ENCODE data around the gene SRRD. TPM values are rescaled to one million over a fixed set of nuclear protein-coding genes. Genes with fewer than 3 reads are reported as not detected.

SRRD gene
- total RNA-seq, 2 experiments from 2014 or later, result 17.9 to 19.1 TPM

GRCh38 chr22:26446808-26447515 is 36.7 kb upstream of the SRRD start:
- Mint-ChIP-seq H3K4me1 (no peaks in the 10 kb centered on the region), H3K27ac (no peak overlapping the region), H3K4me3 (no peak overlapping the region), H3K27me3 (no peaks in the 10 kb centered on the region), H3K36me3 (ENCODE audit: low read depth) (peaks cover 17% of the 10 kb centered on the region), H3K9me3 (no peaks in the 10 kb centered on the region)
- no peak for DNase-seq
- ChIA-PET POLR2A (no interaction called here), CTCF (interaction anchor here (0.8 kb wide), 1 partner anchor 37 kb away, joined by 3 read pairs; the partner anchor contains the start of gene SRRD)

DNA sequence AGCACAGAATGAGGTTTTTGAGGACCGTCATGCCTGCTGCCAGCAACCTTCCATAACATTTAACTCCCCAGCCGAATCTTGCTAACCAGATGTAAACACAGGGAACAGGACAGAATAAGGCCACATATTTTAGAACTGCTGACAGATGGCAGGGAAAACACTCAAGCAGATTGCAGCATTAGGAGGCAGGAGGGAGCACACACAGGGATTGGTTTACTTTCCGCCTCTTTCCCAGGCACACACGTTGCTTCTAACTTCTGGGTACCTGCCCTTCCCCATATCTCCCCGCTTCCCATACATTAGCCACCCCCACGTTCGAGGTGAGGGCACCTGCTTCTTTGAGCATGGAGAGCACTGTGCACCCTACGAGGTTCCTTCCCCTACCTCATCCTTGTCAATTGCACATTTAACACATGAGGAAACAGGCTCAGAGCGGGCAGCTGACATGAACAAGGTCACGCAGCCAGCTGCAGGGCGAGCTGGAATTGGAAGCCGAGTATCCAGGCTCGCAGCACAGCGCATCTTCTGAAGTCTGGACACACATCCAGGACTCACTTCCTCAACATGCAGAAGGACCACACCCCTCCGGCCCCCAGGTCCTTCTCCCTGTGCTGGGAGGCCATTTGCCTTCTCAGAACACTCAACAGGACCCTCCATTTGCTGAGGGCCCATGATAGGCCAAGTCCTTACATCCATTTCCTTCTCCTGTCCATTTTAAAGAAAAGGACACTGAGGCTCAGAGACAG is 35.9 kb upstream of the SRRD start:
- POLR2A ChIA-PET, result no interaction called here
- Mint-ChIP-seq H3K4me3 (no peak overlapping the region), H3K9me3 (no peaks in the 10 kb centered on the region), H3K4me1 (no peaks in the 10 kb centered on the region), H3K36me3 (ENCODE audit: low read depth) (peaks cover 17% of the 10 kb centered on the region), H3K27me3 (no peaks in the 10 kb centered on the region), H3K27ac (no peak overlapping the region)
- DNase-seq, result no peak
- CTCF ChIA-PET, result interaction anchor here (1.2 kb wide), 1 partner anchor 18 kb away, joined by 4 read pairs; the partner anchor contains the start of gene ASPHD2

- no peaks in the 10 kb centered on the region for H3K27me3 Mint-ChIP-seq
- no peaks in the 10 kb centered on the region for H3K9me3 Mint-ChIP-seq
- H3K36me3 Mint-ChIP-seq (ENCODE audit: low read depth), result peaks cover 16% of the 10 kb centered on the region
- H3K4me3 Mint-ChIP-seq, result no peak overlapping the region
- DNase-seq, result no peak
- no peaks in the 10 kb centered on the region for H3K4me1 Mint-ChIP-seq
- ChIA-PET CTCF (interaction anchor here (1.0 to 1.2 kb wide), 2 partner anchors 19 to 90 kb away, joined by 3 to 4 read pairs; partner anchors contain the start of gene ASPHD2), POLR2A (no interaction called here)
- no peak overlapping the region for H3K27ac Mint-ChIP-seq
Measured at GRCh38 chr22:26448334-26448733, 35.3 kb upstream of the SRRD start.

- no peak overlapping the region for H3K4me3 Mint-ChIP-seq
- H3K27me3 Mint-ChIP-seq, result no peaks in the 10 kb centered on the region
- no peak for DNase-seq
- H3K9me3 Mint-ChIP-seq, result no peaks in the 10 kb centered on the region
- H3K36me3 Mint-ChIP-seq (ENCODE audit: low read depth), result peaks cover 16% of the 10 kb centered on the region
- H3K27ac Mint-ChIP-seq, result no peak overlapping the region
- CTCF ChIA-PET, result interaction anchor here (0.6 to 1.2 kb wide), 4 partner anchors 19 to 89 kb away, joined by 3 to 5 read pairs (median 4); partner anchors contain the start of gene ASPHD2
- POLR2A ChIA-PET, result interaction anchor here (1.3 kb wide), 1 partner anchor 18 kb away, joined by 6 read pairs; no protein-coding TSS in a partner anchor
- H3K4me1 Mint-ChIP-seq, result no peaks in the 10 kb centered on the region
Measured at GRCh38 chr22:26448941-26449340, 34.7 kb upstream of the SRRD start.

DNA sequence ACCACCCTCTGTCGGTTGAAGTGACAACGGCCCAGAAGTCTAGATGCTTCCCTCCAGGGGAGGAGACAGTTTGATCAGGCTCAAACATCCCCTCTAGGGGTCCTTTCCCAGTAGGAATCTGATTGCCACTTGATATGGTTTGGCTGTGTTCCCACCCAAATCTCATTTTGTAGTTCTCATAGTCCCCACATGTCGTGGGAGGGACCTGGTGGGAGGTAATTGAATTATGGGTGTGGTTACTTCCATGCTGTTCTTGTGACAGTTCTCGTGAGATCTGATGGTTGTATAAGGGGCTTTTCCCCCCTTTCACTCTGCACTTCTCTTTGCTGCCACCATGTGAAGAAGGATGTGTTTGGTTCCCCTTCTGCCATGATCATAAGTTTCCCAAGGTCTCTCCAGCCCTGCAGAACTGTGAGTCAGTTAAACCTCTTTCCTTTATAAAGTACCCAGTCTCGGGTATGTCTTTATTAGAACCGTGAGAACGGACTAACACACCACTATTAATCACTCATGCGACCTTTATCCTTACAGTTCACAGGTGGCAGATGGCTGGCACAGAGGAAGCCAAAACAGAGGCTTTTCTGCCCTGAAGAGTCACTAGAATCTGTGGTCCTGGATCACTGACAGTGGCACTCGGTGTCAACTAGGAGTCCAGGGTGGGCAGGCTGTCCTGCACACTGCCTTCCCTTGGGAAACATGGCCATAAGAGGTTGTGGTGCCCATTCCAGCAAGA is 33.1 kb upstream of the SRRD start:
- Mint-ChIP-seq H3K27me3 (no peaks in the 10 kb centered on the region), H3K4me3 (no peak overlapping the region), H3K27ac (no peak overlapping the region), H3K4me1 (no peaks in the 10 kb centered on the region), H3K9me3 (no peaks in the 10 kb centered on the region), H3K36me3 (ENCODE audit: low read depth) (peaks cover 9% of the 10 kb centered on the region)
- ChIA-PET POLR2A (no interaction called here), CTCF (no interaction called here)
- no peak for DNase-seq

DNA sequence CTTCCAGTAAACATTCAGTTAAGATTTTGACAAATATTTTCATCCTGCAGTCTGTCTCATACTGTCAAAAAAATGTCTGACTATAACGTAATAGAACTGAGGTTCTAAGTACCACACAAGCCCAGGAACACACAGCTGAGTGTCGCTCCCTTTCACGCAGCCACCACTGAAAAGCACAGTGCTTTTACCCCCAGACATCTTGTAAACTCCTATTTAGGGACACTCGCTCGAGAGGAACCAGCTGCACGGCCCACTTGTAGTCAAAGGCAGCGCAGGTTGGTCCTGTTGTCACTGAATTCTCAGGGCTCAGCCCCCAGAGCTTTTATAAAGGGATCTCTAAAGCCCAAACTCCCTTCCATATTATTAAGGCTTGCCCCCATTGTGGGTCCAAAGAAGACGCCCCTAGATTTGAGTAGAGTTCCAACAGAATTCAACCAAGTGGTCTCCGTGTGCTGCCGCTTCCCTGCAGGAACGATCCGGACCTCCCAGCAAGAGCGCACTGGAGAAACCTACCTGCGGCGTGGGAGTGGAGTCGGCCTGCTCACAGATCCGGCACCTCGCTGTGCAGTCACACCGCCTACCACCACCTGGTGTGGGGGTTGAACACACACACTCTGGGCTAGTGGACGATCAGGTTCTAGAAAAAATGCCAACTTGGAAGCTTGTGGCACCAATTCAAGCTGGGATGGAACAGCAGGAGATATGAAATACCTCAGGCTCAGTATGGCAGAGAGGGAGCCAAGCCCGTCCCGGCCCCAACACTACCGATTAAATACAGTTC is 31.3 kb upstream of the SRRD start:
- Mint-ChIP-seq H3K4me1 (no peaks in the 10 kb centered on the region), H3K4me3 (no peak overlapping the region), H3K9me3 (no peaks in the 10 kb centered on the region), H3K27ac (no peak overlapping the region), H3K36me3 (ENCODE audit: low read depth) (peaks cover 12% of the 10 kb centered on the region), H3K27me3 (no peaks in the 10 kb centered on the region)
- ChIA-PET POLR2A (no interaction called here), CTCF (interaction anchor here (1.0 kb wide), 1 partner anchor 10 kb away, joined by 4 read pairs; no protein-coding TSS in a partner anchor)
- DNase-seq, result no peak

GRCh38 chr22:26453216-26453615 is 30.5 kb upstream of the SRRD start:
- CTCF ChIA-PET, result interaction anchor here (1.0 kb wide), 1 partner anchor 9 kb away, joined by 4 read pairs; no protein-coding TSS in a partner anchor
- Mint-ChIP-seq H3K4me3 (no peak overlapping the region), H3K27ac (no peak overlapping the region)

GRCh38 chr22:26453812-26454500 is 29.7 kb upstream of the SRRD start:
- ChIA-PET CTCF (no interaction called here), POLR2A (no interaction called here)
- no peaks in the 10 kb centered on the region for H3K9me3 Mint-ChIP-seq
- H3K36me3 Mint-ChIP-seq (ENCODE audit: low read depth), result peaks cover 18% of the 10 kb centered on the region
- DNase-seq, result no peak
- no peaks in the 10 kb centered on the region for H3K27me3 Mint-ChIP-seq
- H3K27ac Mint-ChIP-seq, result no peak overlapping the region
- H3K4me3 Mint-ChIP-seq, result no peak overlapping the region
- H3K4me1 Mint-ChIP-seq, result no peaks in the 10 kb centered on the region

More at GRCh38 chr22:26453216-26453615, 30.5 kb upstream of the SRRD start:
- POLR2A ChIA-PET, result no interaction called here
- H3K27me3 Mint-ChIP-seq, result no peaks in the 10 kb centered on the region
- no peaks in the 10 kb centered on the region for H3K9me3 Mint-ChIP-seq
- H3K36me3 Mint-ChIP-seq (ENCODE audit: low read depth), result peaks cover 16% of the 10 kb centered on the region
- no peak for DNase-seq
- no peaks in the 10 kb centered on the region for H3K4me1 Mint-ChIP-seq

DNA sequence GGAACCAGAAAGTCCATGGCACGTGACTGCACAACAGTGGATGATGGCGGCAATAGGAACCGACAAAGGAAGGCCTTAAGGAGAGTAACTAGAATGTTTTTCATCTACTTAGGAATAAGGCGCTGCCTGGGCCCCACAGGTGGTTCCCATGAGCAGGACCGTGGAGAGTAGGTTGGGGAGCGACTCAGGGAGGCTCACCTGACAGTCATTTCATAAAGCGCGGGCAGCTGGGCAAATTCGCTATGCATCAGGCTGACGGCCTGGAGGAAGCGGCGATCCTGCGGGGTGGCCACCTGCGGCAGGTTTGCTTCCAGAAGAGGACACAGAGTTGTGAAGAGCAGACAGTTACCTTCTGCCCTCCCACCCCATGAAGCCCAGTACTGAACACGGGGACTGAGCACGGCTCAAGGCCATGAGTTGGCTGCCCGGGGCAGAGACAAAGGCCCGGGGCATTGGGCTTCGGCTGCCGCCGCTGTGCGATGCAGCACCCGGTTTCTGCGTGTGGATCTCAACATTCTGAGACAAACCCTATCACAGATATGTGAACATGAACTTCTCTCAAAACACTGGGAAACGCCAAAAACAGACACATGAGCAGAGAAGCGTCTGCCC is 25.9 kb upstream of the SRRD start:
- ChIA-PET CTCF (no interaction called here), POLR2A (no interaction called here)
- DNase-seq, result no peak
- H3K36me3 Mint-ChIP-seq (ENCODE audit: low read depth), result peaks cover 13% of the 10 kb centered on the region
- H3K27ac Mint-ChIP-seq, result no peak overlapping the region
- H3K4me3 Mint-ChIP-seq, result no peak overlapping the region
- H3K4me1 Mint-ChIP-seq, result no peaks in the 10 kb centered on the region
- no peaks in the 10 kb centered on the region for H3K27me3 Mint-ChIP-seq
- no peaks in the 10 kb centered on the region for H3K9me3 Mint-ChIP-seq

- DNase-seq, result no peak
- ChIA-PET POLR2A (no interaction called here), CTCF (interaction anchor here (1.2 to 2.1 kb wide), 4 partner anchors 11 to 95 kb away, joined by 3 to 8 read pairs (median 5); no protein-coding TSS in a partner anchor)
- no peaks in the 10 kb centered on the region for H3K4me1 Mint-ChIP-seq
- no peaks in the 10 kb centered on the region for H3K9me3 Mint-ChIP-seq
- H3K27me3 Mint-ChIP-seq, result no peaks in the 10 kb centered on the region
- no peak overlapping the region for H3K27ac Mint-ChIP-seq
- H3K4me3 Mint-ChIP-seq, result no peak overlapping the region
- peaks cover 20% of the 10 kb centered on the region for H3K36me3 Mint-ChIP-seq (ENCODE audit: low read depth)
Measured at GRCh38 chr22:26460202-26460601, 23.5 kb upstream of the SRRD start.

DNA sequence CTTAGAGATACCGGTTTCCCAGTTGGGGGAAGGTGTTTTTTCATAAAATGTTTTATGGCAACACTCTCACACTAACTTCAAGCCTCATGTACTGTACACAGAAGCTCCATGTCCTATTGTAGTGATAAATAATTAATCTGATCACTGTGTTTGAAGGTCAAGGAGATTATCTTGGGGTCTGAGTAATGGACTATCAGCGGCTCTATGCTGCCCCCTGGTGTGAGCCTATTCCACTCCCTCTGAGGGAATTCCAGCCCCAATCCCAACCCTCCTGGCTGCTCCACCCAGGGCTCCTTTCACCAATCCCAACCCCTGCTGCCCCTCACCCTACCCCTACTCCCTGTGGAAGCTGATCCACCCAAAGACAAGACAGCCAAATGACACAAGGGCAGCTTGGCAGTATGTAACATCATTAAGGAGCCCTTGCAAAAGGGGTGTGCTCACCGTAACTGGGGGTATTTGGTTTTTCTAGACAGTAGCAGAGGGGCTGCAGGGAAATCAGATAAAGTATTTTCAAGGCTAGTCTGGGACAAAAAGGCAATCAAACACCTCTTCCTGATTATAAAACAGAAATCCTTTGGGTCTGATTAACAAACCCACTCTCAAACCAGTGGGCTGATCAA is 22.4 kb upstream of the SRRD start:
- POLR2A ChIA-PET, result no interaction called here
- peak; percentile 39 for DNase-seq
- H3K4me1 Mint-ChIP-seq, result no peaks in the 10 kb centered on the region
- no peak overlapping the region for H3K4me3 Mint-ChIP-seq
- CTCF ChIA-PET, result interaction anchor here (0.6 to 2.1 kb wide), 8 partner anchors 10 to 145 kb away, joined by 3 to 8 read pairs (median 6); no protein-coding TSS in a partner anchor
- peaks cover 22% of the 10 kb centered on the region for H3K36me3 Mint-ChIP-seq (ENCODE audit: low read depth)
- no peak overlapping the region for H3K27ac Mint-ChIP-seq
- no peaks in the 10 kb centered on the region for H3K9me3 Mint-ChIP-seq
- no peaks in the 10 kb centered on the region for H3K27me3 Mint-ChIP-seq
